ENCODE data around the gene TBCD. TPM values are rescaled to one million over a fixed set of nuclear protein-coding genes. Genes with fewer than 3 reads are reported as not detected.

Gene TBCD
- total and polyA plus RNA-seq, 9 of the 15 experiments (the other 6 are each of a cell fraction or from before 2014, with no cell fraction given): 8.9 to 98.5 (median 28.0) TPM

DNA sequence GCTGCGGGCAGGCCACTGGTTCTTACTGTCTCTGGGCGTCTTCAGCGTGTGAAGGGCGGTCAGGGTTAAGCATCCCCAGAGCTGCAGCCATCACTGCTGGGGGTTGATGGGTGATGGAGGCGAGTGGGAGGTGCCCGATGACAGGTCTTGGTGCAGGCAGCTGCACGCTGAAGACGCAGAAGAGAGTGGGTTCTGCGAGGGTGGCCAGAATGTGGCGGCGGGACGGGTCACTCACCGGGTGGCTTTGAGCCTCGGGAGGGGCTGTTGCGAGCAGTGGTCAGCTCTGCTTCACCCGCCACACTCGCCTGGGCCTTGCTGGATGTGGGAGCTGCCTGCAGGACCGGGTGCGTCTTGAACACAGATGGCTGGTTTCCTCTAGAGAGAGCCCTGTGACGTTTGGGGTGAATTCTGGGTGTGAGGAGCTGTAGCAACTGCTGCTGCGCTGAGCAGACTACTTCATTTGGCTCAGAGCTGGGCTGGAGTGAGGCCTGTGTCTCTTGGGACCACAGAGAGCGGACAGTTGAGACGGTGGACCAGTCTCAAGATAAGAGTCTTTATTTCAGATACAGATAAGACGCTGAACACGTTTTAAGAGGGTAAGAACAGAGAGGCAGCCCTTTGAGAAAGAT, 132.6 kb downstream of the TBCD start (continued):
- TF ChIP-seq, protein P1, sequence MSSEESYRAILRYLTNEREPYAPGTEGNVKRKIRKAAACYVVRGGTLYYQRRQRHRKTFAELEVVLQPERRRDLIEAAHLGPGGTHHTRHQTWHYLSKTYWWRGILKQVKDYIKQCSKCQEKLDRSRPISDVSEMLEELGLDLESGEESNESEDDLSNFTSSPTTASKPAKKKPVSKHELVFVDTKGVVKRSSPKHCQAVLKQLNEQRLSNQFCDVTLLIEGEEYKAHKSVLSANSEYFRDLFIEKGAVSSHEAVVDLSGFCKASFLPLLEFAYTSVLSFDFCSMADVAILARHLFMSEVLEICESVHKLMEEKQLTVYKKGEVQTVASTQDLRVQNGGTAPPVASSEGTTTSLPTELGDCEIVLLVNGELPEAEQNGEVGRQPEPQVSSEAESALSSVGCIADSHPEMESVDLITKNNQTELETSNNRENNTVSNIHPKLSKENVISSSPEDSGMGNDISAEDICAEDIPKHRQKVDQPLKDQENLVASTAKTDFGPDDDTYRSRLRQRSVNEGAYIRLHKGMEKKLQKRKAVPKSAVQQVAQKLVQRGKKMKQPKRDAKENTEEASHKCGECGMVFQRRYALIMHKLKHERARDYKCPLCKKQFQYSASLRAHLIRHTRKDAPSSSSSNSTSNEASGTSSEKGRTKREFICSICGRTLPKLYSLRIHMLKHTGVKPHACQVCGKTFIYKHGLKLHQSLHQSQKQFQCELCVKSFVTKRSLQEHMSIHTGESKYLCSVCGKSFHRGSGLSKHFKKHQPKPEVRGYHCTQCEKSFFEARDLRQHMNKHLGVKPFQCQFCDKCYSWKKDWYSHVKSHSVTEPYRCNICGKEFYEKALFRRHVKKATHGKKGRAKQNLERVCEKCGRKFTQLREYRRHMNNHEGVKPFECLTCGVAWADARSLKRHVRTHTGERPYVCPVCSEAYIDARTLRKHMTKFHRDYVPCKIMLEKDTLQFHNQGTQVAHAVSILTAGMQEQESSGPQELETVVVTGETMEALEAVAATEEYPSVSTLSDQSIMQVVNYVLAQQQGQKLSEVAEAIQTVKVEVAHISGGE (CRISPR knock-in tag; IDR thresholded peaks at IDR 0.05): 0 out of 6 replicates have a peak, but pooled peaks of 1 of the 3 experiments have one; percentile 30
- TF ChIP-seq CXXC5 (CRISPR knock-in tag; IDR thresholded peaks at IDR 0.05): peak; percentile 44; the same call in 1 of the 2 replicates
- TF ChIP-seq, protein P2, sequence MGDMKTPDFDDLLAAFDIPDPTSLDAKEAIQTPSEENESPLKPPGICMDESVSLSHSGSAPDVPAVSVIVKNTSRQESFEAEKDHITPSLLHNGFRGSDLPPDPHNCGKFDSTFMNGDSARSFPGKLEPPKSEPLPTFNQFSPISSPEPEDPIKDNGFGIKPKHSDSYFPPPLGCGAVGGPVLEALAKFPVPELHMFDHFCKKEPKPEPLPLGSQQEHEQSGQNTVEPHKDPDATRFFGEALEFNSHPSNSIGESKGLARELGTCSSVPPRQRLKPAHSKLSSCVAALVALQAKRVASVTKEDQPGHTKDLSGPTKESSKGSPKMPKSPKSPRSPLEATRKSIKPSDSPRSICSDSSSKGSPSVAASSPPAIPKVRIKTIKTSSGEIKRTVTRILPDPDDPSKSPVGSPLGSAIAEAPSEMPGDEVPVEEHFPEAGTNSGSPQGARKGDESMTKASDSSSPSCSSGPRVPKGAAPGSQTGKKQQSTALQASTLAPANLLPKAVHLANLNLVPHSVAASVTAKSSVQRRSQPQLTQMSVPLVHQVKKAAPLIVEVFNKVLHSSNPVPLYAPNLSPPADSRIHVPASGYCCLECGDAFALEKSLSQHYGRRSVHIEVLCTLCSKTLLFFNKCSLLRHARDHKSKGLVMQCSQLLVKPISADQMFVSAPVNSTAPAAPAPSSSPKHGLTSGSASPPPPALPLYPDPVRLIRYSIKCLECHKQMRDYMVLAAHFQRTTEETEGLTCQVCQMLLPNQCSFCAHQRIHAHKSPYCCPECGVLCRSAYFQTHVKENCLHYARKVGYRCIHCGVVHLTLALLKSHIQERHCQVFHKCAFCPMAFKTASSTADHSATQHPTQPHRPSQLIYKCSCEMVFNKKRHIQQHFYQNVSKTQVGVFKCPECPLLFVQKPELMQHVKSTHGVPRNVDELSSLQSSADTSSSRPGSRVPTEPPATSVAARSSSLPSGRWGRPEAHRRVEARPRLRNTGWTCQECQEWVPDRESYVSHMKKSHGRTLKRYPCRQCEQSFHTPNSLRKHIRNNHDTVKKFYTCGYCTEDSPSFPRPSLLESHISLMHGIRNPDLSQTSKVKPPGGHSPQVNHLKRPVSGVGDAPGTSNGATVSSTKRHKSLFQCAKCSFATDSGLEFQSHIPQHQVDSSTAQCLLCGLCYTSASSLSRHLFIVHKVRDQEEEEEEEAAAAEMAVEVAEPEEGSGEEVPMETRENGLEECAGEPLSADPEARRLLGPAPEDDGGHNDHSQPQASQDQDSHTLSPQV (IDR thresholded peaks at IDR 0.05): peak; percentile 81
- TF ChIP-seq, protein P3, sequence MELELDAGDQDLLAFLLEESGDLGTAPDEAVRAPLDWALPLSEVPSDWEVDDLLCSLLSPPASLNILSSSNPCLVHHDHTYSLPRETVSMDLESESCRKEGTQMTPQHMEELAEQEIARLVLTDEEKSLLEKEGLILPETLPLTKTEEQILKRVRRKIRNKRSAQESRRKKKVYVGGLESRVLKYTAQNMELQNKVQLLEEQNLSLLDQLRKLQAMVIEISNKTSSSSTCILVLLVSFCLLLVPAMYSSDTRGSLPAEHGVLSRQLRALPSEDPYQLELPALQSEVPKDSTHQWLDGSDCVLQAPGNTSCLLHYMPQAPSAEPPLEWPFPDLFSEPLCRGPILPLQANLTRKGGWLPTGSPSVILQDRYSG (tag; conservative IDR thresholded peaks at IDR 0.05; ENCODE audit: low read depth): no peak
- TF ChIP-seq HDAC1 (IDR thresholded peaks at IDR 0.05): no peak
